ENCODE measurements around the gene ATG4A.

Gene ATG4A

GRCh38 chrX:108123591-108124366 is 32.2 kb downstream of the ATG4A start:
- DNase-seq (ENCODE audit: low read depth): no peak

- no peak for DNase-seq (ENCODE audit: low read depth)
These were observed 35.1 kb downstream of the ATG4A start for GRCh38 chrX:108126661-108127060.

GRCh38 chrX:108127152-108127551 is 35.6 kb downstream of the ATG4A start:
- DNase-seq (ENCODE audit: low read depth): no peak

GRCh38 chrX:108130889-108131288 is 39.3 kb downstream of the ATG4A start:
- DNase-seq (ENCODE audit: low read depth): no peak

GRCh38 chrX:108131471-108131870 is 39.9 kb downstream of the ATG4A start:
- no peak for DNase-seq (ENCODE audit: low read depth)

- no peak for DNase-seq (ENCODE audit: low read depth)
These were observed 40.5 kb downstream of the ATG4A start for GRCh38 chrX:108132034-108132433.

GRCh38 chrX:108132876-108133275 is 41.3 kb downstream of the ATG4A start:
- DNase-seq (ENCODE audit: low read depth): no peak

GRCh38 chrX:108134724-108135123 is 43.1 kb downstream of the ATG4A start:
- no peak for DNase-seq (ENCODE audit: low read depth)

GRCh38 chrX:108138814-108139702 is 47.5 kb downstream of the ATG4A start:
- no peak for DNase-seq (ENCODE audit: low read depth)

- no peak for DNase-seq (ENCODE audit: low read depth)
These were observed 56.9 kb downstream of the ATG4A start for GRCh38 chrX:108148524-108148923.

GRCh38 chrX:108156082-108156481 is 64.5 kb downstream of the ATG4A start:
- no peak for DNase-seq (ENCODE audit: low read depth)

- no peak for DNase-seq (ENCODE audit: low read depth)
These were observed 65.4 kb downstream of the ATG4A start for GRCh38 chrX:108156934-108157466.

GRCh38 chrX:108157628-108158027 is 66.0 kb downstream of the ATG4A start:
- DNase-seq (ENCODE audit: low read depth): no peak

- no peak for DNase-seq (ENCODE audit: low read depth)
These were observed 67.6 kb downstream of the ATG4A start for GRCh38 chrX:108159028-108159670.

GRCh38 chrX:108160309-108160708 is 68.7 kb downstream of the ATG4A start:
- DNase-seq (ENCODE audit: low read depth): no peak

- no peak for DNase-seq (ENCODE audit: low read depth)
These were observed 70.7 kb downstream of the ATG4A start for GRCh38 chrX:108162265-108162664.

- no peak for DNase-seq (ENCODE audit: low read depth)
These were observed 71.9 kb downstream of the ATG4A start for GRCh38 chrX:108163333-108164082.

- no peak for DNase-seq (ENCODE audit: low read depth)
These were observed 74.0 kb downstream of the ATG4A start for GRCh38 chrX:108165383-108166111.

- DNase-seq (ENCODE audit: low read depth): no peak
These were observed 75.8 kb downstream of the ATG4A start for GRCh38 chrX:108167211-108167872.

GRCh38 chrX:108168961-108169740 is 77.6 kb downstream of the ATG4A start:
- no peak for DNase-seq (ENCODE audit: low read depth)

Data from activated T-helper 9 cell treated with anti-CD3 and anti-CD28 coated beads, Interleukin-2, amount 50 U/mL, for 16 hours (primary cell).